Adrenal gland (tissue), 5 donors: Measurements from ENCODE around the gene PURA.

Experiments used
- POLR2A ChIP-seq, 2 donors: fragments of 450-650 bp; IDR thresholded peaks; one replicate each; pipeline ENCODE4 v1.6.1; 2017; ENCODE audit warnings: antibody characterized with exemption in 2 of 2, mild to moderate bottlenecking in 2 of 2, moderate library complexity in 1 of 2
- TF ChIP-seq, protein P1 (sequence below), 6 experiments: fragments of 450-650 bp in 4 of 6; fragments of 200-600 bp in 2 of 6; sonication (generic) in 1 of 6; IDR thresholded peaks; 1 replicate in 5 of 6; 2 replicates in 1 of 6; pipeline versions ENCODE4 v1.5.1 to v1.8.0; 2016 to 2021; ENCODE audit warnings: antibody characterized with exemption in 6 of 6, mild to moderate bottlenecking in 2 of 6, moderate library complexity in 1 of 6
- donor health status: DM: no; HTN: no; CAD: no.

DNA sequence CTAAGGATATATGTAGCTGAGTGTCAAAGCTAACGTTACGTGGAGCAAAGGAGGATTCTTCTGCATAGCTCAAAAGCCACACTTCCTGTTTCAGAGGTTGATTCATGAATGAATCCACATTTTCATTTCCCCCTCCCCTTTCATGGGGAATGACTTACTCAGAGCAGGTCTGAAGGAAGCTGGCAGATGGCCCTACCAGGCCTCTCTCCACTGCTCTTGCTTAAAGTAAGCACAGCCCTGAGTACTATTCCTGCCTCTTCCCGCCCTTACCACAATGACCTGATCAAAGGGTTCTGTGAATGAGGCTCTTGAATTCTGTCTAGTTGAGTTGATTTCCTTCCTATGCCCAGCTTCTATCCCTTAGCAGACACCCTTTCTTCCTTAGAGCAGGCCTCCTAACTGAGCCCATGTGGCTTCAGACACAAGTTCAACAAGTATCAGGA, 18.1 kb downstream of the PURA start:
- TF ChIP-seq POLR2A (IDR thresholded peaks at IDR 0.05) = no peak
- TF ChIP-seq, protein P1, sequence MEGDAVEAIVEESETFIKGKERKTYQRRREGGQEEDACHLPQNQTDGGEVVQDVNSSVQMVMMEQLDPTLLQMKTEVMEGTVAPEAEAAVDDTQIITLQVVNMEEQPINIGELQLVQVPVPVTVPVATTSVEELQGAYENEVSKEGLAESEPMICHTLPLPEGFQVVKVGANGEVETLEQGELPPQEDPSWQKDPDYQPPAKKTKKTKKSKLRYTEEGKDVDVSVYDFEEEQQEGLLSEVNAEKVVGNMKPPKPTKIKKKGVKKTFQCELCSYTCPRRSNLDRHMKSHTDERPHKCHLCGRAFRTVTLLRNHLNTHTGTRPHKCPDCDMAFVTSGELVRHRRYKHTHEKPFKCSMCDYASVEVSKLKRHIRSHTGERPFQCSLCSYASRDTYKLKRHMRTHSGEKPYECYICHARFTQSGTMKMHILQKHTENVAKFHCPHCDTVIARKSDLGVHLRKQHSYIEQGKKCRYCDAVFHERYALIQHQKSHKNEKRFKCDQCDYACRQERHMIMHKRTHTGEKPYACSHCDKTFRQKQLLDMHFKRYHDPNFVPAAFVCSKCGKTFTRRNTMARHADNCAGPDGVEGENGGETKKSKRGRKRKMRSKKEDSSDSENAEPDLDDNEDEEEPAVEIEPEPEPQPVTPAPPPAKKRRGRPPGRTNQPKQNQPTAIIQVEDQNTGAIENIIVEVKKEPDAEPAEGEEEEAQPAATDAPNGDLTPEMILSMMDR (IDR thresholded peaks at IDR 0.05) = no peak
